Right hindlimb (tissue), 1 donor: ENCODE results near the gene DSC1.
A peak's percentile ranks its signal among the peaks of the same experiment; 100 is the strongest.

Source experiments
- DNase-seq: peaks from one replicate; pipeline ENCODE4 v3.0.0-alpha.2; 2018

The DSC1 gene

GRCh38 chr18:31102941-31103340, 59.7 kb downstream of the DSC1 start:
- no peak for DNase-seq

- peak; percentile 25 for DNase-seq
Observed at GRCh38 chr18:31102025-31102684, 60.5 kb downstream of the DSC1 start, which contains the start of gene DSC2. Gene DSC2, minus strand, starts transcription at chr18:31102421. Its CDS starts 450 bp downstream, at chr18:31101971.

DNA sequence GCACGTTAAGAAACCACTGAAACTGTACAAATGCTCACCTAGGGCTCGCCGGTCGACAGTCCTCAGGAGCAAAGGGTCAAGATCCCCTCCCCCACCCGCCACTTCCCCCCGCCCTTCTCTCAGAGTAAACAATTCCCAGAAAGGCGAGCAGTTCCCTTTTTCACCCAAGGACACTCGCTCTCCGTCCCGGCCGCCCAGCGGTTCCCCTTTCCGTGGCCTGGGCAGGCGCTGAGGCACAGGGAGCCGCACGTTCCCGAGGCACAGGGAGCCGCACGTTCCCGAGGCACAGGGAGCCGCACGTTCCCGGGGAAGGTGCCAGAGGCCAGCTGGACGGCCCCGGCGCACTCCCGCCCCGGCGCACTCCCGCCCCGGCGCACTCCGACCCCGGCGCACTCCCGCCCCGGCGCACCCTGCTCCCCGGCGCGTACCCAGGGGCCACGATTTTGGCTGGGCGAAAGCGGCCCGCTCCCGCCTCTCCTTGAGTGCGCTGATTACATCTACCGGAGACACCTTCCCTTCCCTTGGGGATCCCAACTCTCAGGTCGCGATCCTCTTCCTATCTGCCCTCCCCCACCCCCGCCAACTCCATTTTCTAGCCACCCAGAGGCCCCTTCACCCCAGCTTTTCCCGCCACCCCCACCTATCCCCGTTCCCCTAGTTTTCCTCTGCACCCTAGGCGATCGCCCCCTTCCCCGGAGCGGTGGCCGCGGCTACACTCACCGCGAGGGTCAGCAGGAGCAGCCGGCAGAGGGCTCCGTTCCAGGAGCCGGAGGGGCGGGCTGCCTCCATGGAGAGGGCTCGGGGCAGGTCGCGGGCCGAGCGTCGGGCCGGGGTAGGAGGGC, 61.3 kb downstream of the DSC1 start:
- peak; percentile 73 for DNase-seq

- peak; percentile 35 for DNase-seq
Observed at GRCh38 chr18:31100436-31101182, 62.0 kb downstream of the DSC1 start.

DNA sequence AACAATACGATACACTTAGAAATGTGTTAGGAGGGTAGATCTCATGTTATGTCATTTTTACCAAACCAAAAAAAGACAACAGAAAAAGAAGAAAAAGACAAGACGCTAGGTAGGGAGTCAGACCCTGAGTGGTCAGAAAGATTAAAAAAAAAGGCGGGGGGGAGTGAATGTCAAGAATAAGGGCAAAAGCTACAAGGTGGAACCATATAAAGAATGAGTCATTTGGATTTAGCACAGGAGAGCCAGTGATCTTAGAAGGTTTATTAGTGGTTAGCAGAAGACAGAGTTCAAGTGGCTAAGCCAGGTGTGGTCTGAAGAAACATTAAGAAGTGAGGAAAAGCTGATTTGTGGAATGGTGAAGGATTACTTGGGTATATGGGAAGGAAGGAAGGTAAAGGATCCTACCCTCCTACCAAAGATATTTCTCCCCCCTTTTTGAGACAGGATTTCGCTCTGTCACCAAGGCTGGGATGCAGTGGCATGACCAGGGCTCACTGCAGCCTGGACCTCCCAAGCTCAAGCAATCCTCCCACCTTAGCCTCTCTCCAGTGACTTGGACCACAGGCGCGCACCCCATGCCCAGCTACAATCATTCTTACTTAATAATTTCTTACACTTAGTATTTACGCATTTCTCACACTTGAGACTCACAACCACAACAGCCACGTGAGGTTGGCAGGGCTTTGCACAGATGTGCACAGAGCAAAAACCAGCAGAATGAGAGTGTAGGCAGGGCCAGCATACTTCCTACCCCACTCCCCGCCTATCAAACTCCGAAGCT, 63.0 kb downstream of the DSC1 start:
- no peak for DNase-seq

GRCh38 chr18:31098878-31099277, 63.8 kb downstream of the DSC1 start:
- DNase-seq, result no peak

- DNase-seq, result no peak
Observed at GRCh38 chr18:31097666-31098065, 65.0 kb downstream of the DSC1 start.

- DNase-seq, result no peak
Observed at GRCh38 chr18:31093880-31094279, 68.8 kb downstream of the DSC1 start.

- no peak for DNase-seq
Observed at GRCh38 chr18:31093294-31093693, 69.4 kb downstream of the DSC1 start.

GRCh38 chr18:31091350-31091749, 71.3 kb downstream of the DSC1 start:
- no peak for DNase-seq

- DNase-seq, result no peak
Observed at GRCh38 chr18:31088532-31088931, 74.1 kb downstream of the DSC1 start.

DNA sequence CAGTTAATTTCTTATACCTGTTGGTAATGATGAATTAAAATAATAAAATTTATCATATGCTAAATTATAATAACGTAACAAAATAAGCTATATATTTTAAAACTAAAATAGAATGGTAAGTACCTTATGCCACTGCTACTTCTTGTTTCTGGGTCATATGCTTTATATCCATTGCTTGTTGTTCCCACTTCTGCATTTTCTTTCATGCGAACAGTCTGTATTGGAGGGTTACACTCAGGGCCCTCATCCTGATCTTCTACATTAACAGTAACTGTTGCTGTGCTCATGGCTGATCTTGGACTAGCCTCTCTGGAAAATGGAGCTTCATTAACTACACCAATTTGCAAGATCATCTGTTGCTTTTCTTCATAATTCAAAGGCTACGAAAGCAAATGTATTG, 82.7 kb downstream of the DSC1 start:
- DNase-seq, result no peak
